Fibroblast of villous mesenchyme (primary cell): Measurements from ENCODE around the gene NEGR1. TPM values are rescaled to one million over a fixed set of nuclear protein-coding genes. Genes with fewer than 3 reads are reported as not detected.

Experiments
- DNase-seq: peaks from one replicate; pipeline ENCODE4 v3.0.0-alpha.2; 2010; ENCODE audit warnings: low read depth
- H3K4me3 ChIP-seq: 2 replicates; pipeline ENCODE4 v1.5.1; 2011; ENCODE audit warnings: low read depth, mild to moderate bottlenecking, low read length
- CTCF ChIP-seq: IDR thresholded peaks from 2 replicates; pipeline ENCODE4 v1.5.1; 2012; ENCODE audit warnings: low read depth, mild to moderate bottlenecking, low read length; ENCODE audit not compliant: insufficient read depth
- total RNA-seq: library from RNA; depleted of rRNA; stranded (reverse); fragments of >200 nt; gene quantifications from 2 replicates; pipeline ENCODE4 v1.2.3, GENCODE V29; 2012

NEGR1 gene
- total RNA-seq, 1 donor, result 13.8 TPM

- DNase-seq, result no peak
- no peak overlapping the region for H3K4me3 ChIP-seq
- no peak for TF ChIP-seq CTCF
These were observed 503.4 kb downstream of the NEGR1 start for GRCh38 chr1:71778940-71779339.

- DNase-seq, result no peak
- TF ChIP-seq CTCF, result no peak
- no peak overlapping the region for H3K4me3 ChIP-seq
These were observed 505.2 kb downstream of the NEGR1 start for GRCh38 chr1:71777094-71777493.

GRCh38 chr1:71774705-71775104 lies 507.6 kb downstream of the NEGR1 start:
- TF ChIP-seq CTCF, result no peak
- no peak for DNase-seq
- no peak overlapping the region for H3K4me3 ChIP-seq

GRCh38 chr1:71770121-71770520 lies 512.2 kb downstream of the NEGR1 start:
- DNase-seq, result peak; percentile 20
- no peak overlapping the region for H3K4me3 ChIP-seq
- TF ChIP-seq CTCF, result no peak

GRCh38 chr1:71766748-71767147 lies 515.6 kb downstream of the NEGR1 start:
- H3K4me3 ChIP-seq, result no peak overlapping the region
- no peak for DNase-seq
- TF ChIP-seq CTCF, result no peak

GRCh38 chr1:71762514-71763255 lies 519.7 kb downstream of the NEGR1 start:
- no peak for TF ChIP-seq CTCF
- H3K4me3 ChIP-seq, result no peak overlapping the region
- DNase-seq, result no peak

- H3K4me3 ChIP-seq, result no peak overlapping the region
- no peak for DNase-seq
- TF ChIP-seq CTCF, result no peak
These were observed 526.9 kb downstream of the NEGR1 start for GRCh38 chr1:71755441-71755840.
